T-helper 9 cell (primary cell): Measurements from ENCODE around the gene SEC16A.

Experiments
- DNase-seq: peaks from one replicate; pipeline ENCODE4 v3.0.0-alpha.2; 2020

Gene SEC16A

GRCh38 chr9:136519263-136520052 is 36.6 kb upstream of the SEC16A start:
- DNase-seq, result no peak

- DNase-seq, result no peak
Observed at GRCh38 chr9:136518623-136519022, 35.8 kb upstream of the SEC16A start.

GRCh38 chr9:136517950-136518349 is 35.1 kb upstream of the SEC16A start:
- DNase-seq, result no peak

- DNase-seq, result no peak
Observed at GRCh38 chr9:136517012-136517743, 34.3 kb upstream of the SEC16A start.

GRCh38 chr9:136516191-136516654 is 33.4 kb upstream of the SEC16A start:
- no peak for DNase-seq

GRCh38 chr9:136515276-136515675 is 32.4 kb upstream of the SEC16A start:
- DNase-seq, result no peak

- DNase-seq, result no peak
Observed at GRCh38 chr9:136514022-136514714, 31.3 kb upstream of the SEC16A start.

- no peak for DNase-seq
Observed at GRCh38 chr9:136513191-136513590, 30.4 kb upstream of the SEC16A start.

- DNase-seq, result peak; percentile 35
Observed at GRCh38 chr9:136512651-136513071, 29.8 kb upstream of the SEC16A start.

- DNase-seq, result no peak
Observed at GRCh38 chr9:136511670-136512592, 29.1 kb upstream of the SEC16A start.

- no peak for DNase-seq
Observed at GRCh38 chr9:136511144-136511669, 28.4 kb upstream of the SEC16A start.

GRCh38 chr9:136510561-136510960 is 27.7 kb upstream of the SEC16A start:
- DNase-seq, result no peak

- DNase-seq, result no peak
Observed at GRCh38 chr9:136509549-136509948, 26.7 kb upstream of the SEC16A start.

- no peak for DNase-seq
Observed at GRCh38 chr9:136508729-136509500, 26.1 kb upstream of the SEC16A start.

GRCh38 chr9:136507992-136508375 is 25.1 kb upstream of the SEC16A start:
- no peak for DNase-seq

GRCh38 chr9:136507221-136507991 is 24.6 kb upstream of the SEC16A start:
- DNase-seq, result no peak

- no peak for DNase-seq
Observed at GRCh38 chr9:136506425-136506824, 23.6 kb upstream of the SEC16A start.

GRCh38 chr9:136505406-136506403 is 22.9 kb upstream of the SEC16A start:
- no peak for DNase-seq
